HCT116 (cell line): ENCODE results near the gene F7. TPM values are rescaled to one million over a fixed set of nuclear protein-coding genes. Genes with fewer than 3 reads are reported as not detected.

Experiments used
- ATAC-seq: fragments of 200-7000 bp; cut with Tn5 transposase; 2 replicates; pipeline ENCODE4 v1.9.1; 2020; ENCODE audit warnings: mild to moderate bottlenecking, moderate library complexity
- BruUV-seq: library from RNA; stranded (reverse); fragments of 400-500 nt; replicated peaks from 2 replicates; lab custom pipeline; 2021; lab: Mats Ljungman, UMichigan
- CTCF ChIA-PET: fragments of 300-600 bp; sonication (Branson Sonifier 250); formaldehyde crosslinking; loops from one replicate; lab custom pipeline; 2021; ENCODE audit warnings: antibody characterized with exemption; lab: Charles Lee
- POLR2A ChIA-PET: fragments of 300-600, 350-600 bp; sonication (Branson Sonifier 250); formaldehyde crosslinking; loops from one replicate; lab custom pipeline; 2021; ENCODE audit warnings: antibody characterized with exemption; lab: Charles Lee
- RAD21 ChIA-PET, 2 experiments: fragments of 300-600 bp; sonication (Branson Sonifier 250); formaldehyde crosslinking; loops; one replicate each; lab custom pipeline; 2023; ENCODE audit warnings: low total read pairs in 2 of 2; ENCODE audit not compliant: uncharacterized antibody in 2 of 2, unreplicated experiment in 2 of 2, low non-redundant PET in 1 of 2; lab: Charles Lee
- DNase-seq: peaks from one replicate; pipeline ENCODE4 v3.0.0-alpha.2; 2010; ENCODE audit warnings: low read depth, low spot score
- H2AFZ ChIP-seq: fragments of 200-600 bp; shearing (Covaris generic), sonication (generic); 2 replicates; pipeline ENCODE4 v1.6.1; 2017; ENCODE audit warnings: low read depth, mixed run types, mixed read lengths, antibody characterized with exemption, low read length; ENCODE audit not compliant: poor library complexity, severe bottlenecking
- H3K27ac ChIP-seq: 2 replicates; pipeline ENCODE4 v1.5.1; 2012; ENCODE audit warnings: low read depth, low read length
- H3K27me3 ChIP-seq: fragments of 200-600 bp; sonication (generic); 2 replicates; pipeline ENCODE4 v1.6.1; 2016; ENCODE audit warnings: mixed run types, low read length, mixed read lengths; ENCODE audit not compliant: insufficient read depth
- H3K36me3 ChIP-seq, 2 experiments: fragments of 200-500 bp in 1 of 2; fragments of 200-600 bp in 1 of 2; sonication (Bioruptor generic) in 1 of 2; sonication (generic) in 1 of 2; 2 replicates each; pipeline versions ENCODE4 v1.5.1 to v1.6.1; 2014 to 2016; ENCODE audit warnings: low read length in 2 of 2, inconsistent platforms in 1 of 2, mixed read lengths in 1 of 2, mixed run types in 1 of 2; ENCODE audit not compliant: insufficient read depth in 2 of 2, control insufficient read depth in 1 of 2
- H3K4me1 ChIP-seq, 2 experiments: fragments of 200-600 bp in 1 of 2; sonication (generic) in 1 of 2; 2 replicates each; pipeline versions ENCODE4 v1.5.1 to v1.6.1; 2012 to 2017; ENCODE audit warnings: low read length in 2 of 2, inconsistent platforms in 1 of 2, mild to moderate bottlenecking in 1 of 2, mixed read lengths in 1 of 2, mixed run types in 1 of 2, moderate library complexity in 1 of 2; ENCODE audit not compliant: insufficient read depth in 2 of 2, control insufficient read depth in 1 of 2
- H3K4me2 ChIP-seq: fragments of 200-600 bp; sonication (generic); 2 replicates; pipeline ENCODE4 v1.6.1; 2017; ENCODE audit warnings: mixed run types, low read length, mixed read lengths
- H3K4me3 ChIP-seq, 2 experiments: fragments of 200-600 bp in 1 of 2; sonication (generic) in 1 of 2; replicated peaks in 1 of 2; 2 replicates each; pipeline ENCODE4 v1.5.1; 2011 to 2016; ENCODE audit warnings: low read length in 2 of 2, control low read depth in 1 of 2, low read depth in 1 of 2, mild to moderate bottlenecking in 1 of 2, mixed read lengths in 1 of 2, mixed run types in 1 of 2
- H3K79me2 ChIP-seq: fragments of 200-600 bp; sonication (generic); 2 replicates; pipeline ENCODE4 v1.6.1; 2017; ENCODE audit warnings: mild to moderate bottlenecking, mixed run types, low read length, moderate library complexity, mixed read lengths; ENCODE audit not compliant: insufficient read depth
- H3K9ac ChIP-seq: fragments of 200-600 bp; sonication (generic); 2 replicates; pipeline ENCODE4 v1.6.1; 2016; ENCODE audit warnings: low read length, mixed read lengths
- H3K9me2 ChIP-seq: fragments of 200-600 bp; sonication (generic), shearing (Covaris generic); 2 replicates; pipeline ENCODE4 v1.6.1; 2017; ENCODE audit warnings: mixed run types, mild to moderate bottlenecking, moderate library complexity; ENCODE audit not compliant: insufficient read depth
- H3K9me3 ChIP-seq, 2 experiments: fragments of 200-500 bp in 1 of 2; fragments of 200-600 bp in 1 of 2; sonication (Bioruptor generic) in 1 of 2; sonication (generic) in 1 of 2; 2 replicates each; pipeline ENCODE4 v1.6.1; 2014 to 2017; ENCODE audit warnings: low read length in 2 of 2, mixed read lengths in 2 of 2, inconsistent platforms in 1 of 2, low read depth in 1 of 2, mild to moderate bottlenecking in 1 of 2, mixed run types in 1 of 2, moderate library complexity in 1 of 2; ENCODE audit not compliant: control insufficient read depth in 1 of 2, insufficient read depth in 1 of 2
- H4K20me1 ChIP-seq: fragments of 200-600 bp; sonication (generic), shearing (Covaris generic); 2 replicates; pipeline ENCODE4 v1.6.1; 2017; ENCODE audit warnings: mixed run types, mild to moderate bottlenecking, moderate library complexity; ENCODE audit not compliant: insufficient read depth
- ELF1 ChIP-seq: IDR thresholded peaks from 2 replicates; pipeline ENCODE4 v1.6.1; 2012; ENCODE audit warnings: low read depth, borderline replicate concordance
- EZH2 ChIP-seq: fragments of 200-600 bp; sonication (generic); IDR thresholded peaks from 2 replicates; pipeline ENCODE4 v1.6.1; 2017; ENCODE audit warnings: antibody characterized with exemption, mixed run types
- JUND ChIP-seq: IDR thresholded peaks from 2 replicates; pipeline ENCODE4 v1.6.1; 2012
- POLR2A ChIP-seq: IDR thresholded peaks from 2 replicates; pipeline ENCODE4 v1.7.0; 2011; ENCODE audit warnings: borderline replicate concordance; ENCODE audit not compliant: insufficient read depth, insufficient read length; ENCODE audit errors: extremely low read depth
- POLR2AphosphoS5 ChIP-seq: IDR thresholded peaks from 2 replicates; pipeline ENCODE4 v1.6.1; 2011; ENCODE audit warnings: mild to moderate bottlenecking, low read depth, low read length, moderate library complexity
- SP1 ChIP-seq: IDR thresholded peaks from 2 replicates; pipeline ENCODE4 v1.6.1; 2012; ENCODE audit warnings: low read depth
- TCF7L2 ChIP-seq: IDR thresholded peaks from 2 replicates; pipeline ENCODE4 v1.7.0; 2011; ENCODE audit warnings: borderline replicate concordance, inconsistent platforms; ENCODE audit not compliant: insufficient read depth, insufficient read length; ENCODE audit errors: extremely low read depth
- YY1 ChIP-seq: IDR thresholded peaks from 2 replicates; pipeline ENCODE4 v1.6.1; 2011; ENCODE audit warnings: low read length, low read depth, moderate library complexity, mild to moderate bottlenecking; ENCODE audit not compliant: insufficient replicate concordance; ENCODE audit errors: extremely low read depth
- ZNF274 ChIP-seq: fragments of 200-500 bp; sonication (Bioruptor generic); IDR thresholded peaks from 2 replicates; pipeline ENCODE4 v1.6.1; 2014; ENCODE audit warnings: mild to moderate bottlenecking, low read depth, low read length, inconsistent platforms
- intact Hi-C: fragments of 100-400 bp; cut with micrococcal nuclease; formaldehyde crosslinking; loops from 2 replicates; pipeline ENCODE4 v1.10.0; 2022
- total RNA-seq: library from RNA; stranded (reverse); gene quantifications from one replicate; pipeline ENCODE4 v1.2.1, GENCODE V29; 2021; ENCODE audit not compliant: unreplicated experiment
- TF ChIP-seq, protein P1 (sequence below), 3 experiments: fragments of 200-600 bp in 1 of 3; sonication (generic) in 1 of 3; IDR thresholded peaks in 2 of 3; conservative IDR thresholded peaks in 1 of 3; 2 replicates each; pipeline ENCODE4 v1.5.1; 2012 to 2017; ENCODE audit warnings: low read depth in 2 of 3, low read length in 2 of 3, antibody characterized with exemption in 1 of 3, borderline replicate concordance in 1 of 3, control low read depth in 1 of 3, mild to moderate bottlenecking in 1 of 3, mixed read lengths in 1 of 3, mixed run types in 1 of 3, moderate library complexity in 1 of 3; ENCODE audit not compliant: insufficient read depth in 1 of 3
- TF ChIP-seq, protein P2 (sequence below): IDR thresholded peaks from 2 replicates; pipeline ENCODE4 v1.6.1; 2011; ENCODE audit warnings: mild to moderate bottlenecking, low read length, moderate library complexity; ENCODE audit not compliant: insufficient replicate concordance; ENCODE audit errors: extremely low read depth
- TF ChIP-seq, protein P3 (sequence below): IDR thresholded peaks from 2 replicates; pipeline ENCODE4 v1.6.1; 2012; ENCODE audit warnings: low read depth

The F7 gene
- total RNA-seq, 1 experiment from 2014 or later = not detected

DNA sequence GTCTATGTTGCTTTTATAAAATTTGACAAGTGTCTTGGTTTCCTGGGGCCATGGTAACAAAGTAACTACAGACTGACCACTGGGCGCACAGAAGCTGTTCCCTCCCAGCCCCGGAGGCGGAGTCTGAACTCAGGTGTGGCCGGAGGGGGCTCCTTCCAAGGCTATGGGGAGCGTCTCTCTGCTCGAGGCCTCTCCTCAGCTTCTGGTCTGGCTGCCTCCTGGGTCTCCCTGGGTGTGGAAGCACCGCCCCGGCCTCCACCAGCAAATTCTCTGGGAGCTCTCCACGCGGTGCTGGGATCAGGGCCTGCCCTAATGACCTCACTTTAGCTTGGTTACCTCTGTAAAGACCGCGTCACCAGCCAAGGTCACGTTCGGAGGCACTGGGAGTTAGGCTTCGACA, 45.7 kb upstream of the F7 start:
- ATAC-seq = no peak
- H3K4me2 ChIP-seq = no peak overlapping the region
- CTCF ChIA-PET = no interaction called here
- no peak for TF ChIP-seq JUND
- TF ChIP-seq TCF7L2 = no peak
- TF ChIP-seq, protein P1, sequence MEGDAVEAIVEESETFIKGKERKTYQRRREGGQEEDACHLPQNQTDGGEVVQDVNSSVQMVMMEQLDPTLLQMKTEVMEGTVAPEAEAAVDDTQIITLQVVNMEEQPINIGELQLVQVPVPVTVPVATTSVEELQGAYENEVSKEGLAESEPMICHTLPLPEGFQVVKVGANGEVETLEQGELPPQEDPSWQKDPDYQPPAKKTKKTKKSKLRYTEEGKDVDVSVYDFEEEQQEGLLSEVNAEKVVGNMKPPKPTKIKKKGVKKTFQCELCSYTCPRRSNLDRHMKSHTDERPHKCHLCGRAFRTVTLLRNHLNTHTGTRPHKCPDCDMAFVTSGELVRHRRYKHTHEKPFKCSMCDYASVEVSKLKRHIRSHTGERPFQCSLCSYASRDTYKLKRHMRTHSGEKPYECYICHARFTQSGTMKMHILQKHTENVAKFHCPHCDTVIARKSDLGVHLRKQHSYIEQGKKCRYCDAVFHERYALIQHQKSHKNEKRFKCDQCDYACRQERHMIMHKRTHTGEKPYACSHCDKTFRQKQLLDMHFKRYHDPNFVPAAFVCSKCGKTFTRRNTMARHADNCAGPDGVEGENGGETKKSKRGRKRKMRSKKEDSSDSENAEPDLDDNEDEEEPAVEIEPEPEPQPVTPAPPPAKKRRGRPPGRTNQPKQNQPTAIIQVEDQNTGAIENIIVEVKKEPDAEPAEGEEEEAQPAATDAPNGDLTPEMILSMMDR (IDR thresholded peaks at IDR 0.05 in 2 of 3, conservative IDR thresholded peaks at IDR 0.05 in 1 of 3; ENCODE audit: borderline replicate concordance in 1 of 3, insufficient read depth in 1 of 3, low read depth in 2 of 3, low read length in 2 of 3) = no peak
- no peak for TF ChIP-seq ELF1
- no peak for TF ChIP-seq POLR2A
- TF ChIP-seq, protein P2, sequence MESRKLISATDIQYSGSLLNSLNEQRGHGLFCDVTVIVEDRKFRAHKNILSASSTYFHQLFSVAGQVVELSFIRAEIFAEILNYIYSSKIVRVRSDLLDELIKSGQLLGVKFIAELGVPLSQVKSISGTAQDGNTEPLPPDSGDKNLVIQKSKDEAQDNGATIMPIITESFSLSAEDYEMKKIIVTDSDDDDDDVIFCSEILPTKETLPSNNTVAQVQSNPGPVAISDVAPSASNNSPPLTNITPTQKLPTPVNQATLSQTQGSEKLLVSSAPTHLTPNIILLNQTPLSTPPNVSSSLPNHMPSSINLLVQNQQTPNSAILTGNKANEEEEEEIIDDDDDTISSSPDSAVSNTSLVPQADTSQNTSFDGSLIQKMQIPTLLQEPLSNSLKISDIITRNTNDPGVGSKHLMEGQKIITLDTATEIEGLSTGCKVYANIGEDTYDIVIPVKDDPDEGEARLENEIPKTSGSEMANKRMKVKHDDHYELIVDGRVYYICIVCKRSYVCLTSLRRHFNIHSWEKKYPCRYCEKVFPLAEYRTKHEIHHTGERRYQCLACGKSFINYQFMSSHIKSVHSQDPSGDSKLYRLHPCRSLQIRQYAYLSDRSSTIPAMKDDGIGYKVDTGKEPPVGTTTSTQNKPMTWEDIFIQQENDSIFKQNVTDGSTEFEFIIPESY = no peak
- TF ChIP-seq, protein P3, sequence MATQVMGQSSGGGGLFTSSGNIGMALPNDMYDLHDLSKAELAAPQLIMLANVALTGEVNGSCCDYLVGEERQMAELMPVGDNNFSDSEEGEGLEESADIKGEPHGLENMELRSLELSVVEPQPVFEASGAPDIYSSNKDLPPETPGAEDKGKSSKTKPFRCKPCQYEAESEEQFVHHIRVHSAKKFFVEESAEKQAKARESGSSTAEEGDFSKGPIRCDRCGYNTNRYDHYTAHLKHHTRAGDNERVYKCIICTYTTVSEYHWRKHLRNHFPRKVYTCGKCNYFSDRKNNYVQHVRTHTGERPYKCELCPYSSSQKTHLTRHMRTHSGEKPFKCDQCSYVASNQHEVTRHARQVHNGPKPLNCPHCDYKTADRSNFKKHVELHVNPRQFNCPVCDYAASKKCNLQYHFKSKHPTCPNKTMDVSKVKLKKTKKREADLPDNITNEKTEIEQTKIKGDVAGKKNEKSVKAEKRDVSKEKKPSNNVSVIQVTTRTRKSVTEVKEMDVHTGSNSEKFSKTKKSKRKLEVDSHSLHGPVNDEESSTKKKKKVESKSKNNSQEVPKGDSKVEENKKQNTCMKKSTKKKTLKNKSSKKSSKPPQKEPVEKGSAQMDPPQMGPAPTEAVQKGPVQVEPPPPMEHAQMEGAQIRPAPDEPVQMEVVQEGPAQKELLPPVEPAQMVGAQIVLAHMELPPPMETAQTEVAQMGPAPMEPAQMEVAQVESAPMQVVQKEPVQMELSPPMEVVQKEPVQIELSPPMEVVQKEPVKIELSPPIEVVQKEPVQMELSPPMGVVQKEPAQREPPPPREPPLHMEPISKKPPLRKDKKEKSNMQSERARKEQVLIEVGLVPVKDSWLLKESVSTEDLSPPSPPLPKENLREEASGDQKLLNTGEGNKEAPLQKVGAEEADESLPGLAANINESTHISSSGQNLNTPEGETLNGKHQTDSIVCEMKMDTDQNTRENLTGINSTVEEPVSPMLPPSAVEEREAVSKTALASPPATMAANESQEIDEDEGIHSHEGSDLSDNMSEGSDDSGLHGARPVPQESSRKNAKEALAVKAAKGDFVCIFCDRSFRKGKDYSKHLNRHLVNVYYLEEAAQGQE = no peak
- TF ChIP-seq SP1 = no peak
- no peak for TF ChIP-seq YY1
- TF ChIP-seq ZNF274 = no peak
- TF ChIP-seq POLR2AphosphoS5 = no peak
- TF ChIP-seq EZH2 = no peak
- TF ChIP-seq, all 23 proteins: peak for 0
- BruUV-seq = no TSS peak
- Histone ChIP-seq H3K79me2 (no peaks in the 10 kb centered on the region), H3K9me3 (no peaks in the 10 kb centered on the region; a peak in 1 of 4 replicates), H3K27ac (no peak overlapping the region), H3K9ac (no peak overlapping the region), H2AFZ (no peak overlapping the region), H3K4me1 (peaks cover 18 to 23% of the 10 kb centered on the region in 2 experiments), H3K36me3 (no peaks in the 10 kb centered on the region), H3K9me2 (no peaks in the 10 kb centered on the region), H3K4me3 (no peak overlapping the region), H4K20me1 (no peaks in the 10 kb centered on the region), H3K27me3 (no peaks in the 10 kb centered on the region)
- intact Hi-C loops = no loop called here
- RAD21 ChIA-PET = no interaction called here
- POLR2A ChIA-PET = no interaction called here
- DNase-seq = no peak
